ENCODE measurements around the gene CREG2.

Gene CREG2

GRCh38 chr2:101367508-101367907 is 19.8 kb downstream of the CREG2 start:
- TF ChIP-seq, protein P1, sequence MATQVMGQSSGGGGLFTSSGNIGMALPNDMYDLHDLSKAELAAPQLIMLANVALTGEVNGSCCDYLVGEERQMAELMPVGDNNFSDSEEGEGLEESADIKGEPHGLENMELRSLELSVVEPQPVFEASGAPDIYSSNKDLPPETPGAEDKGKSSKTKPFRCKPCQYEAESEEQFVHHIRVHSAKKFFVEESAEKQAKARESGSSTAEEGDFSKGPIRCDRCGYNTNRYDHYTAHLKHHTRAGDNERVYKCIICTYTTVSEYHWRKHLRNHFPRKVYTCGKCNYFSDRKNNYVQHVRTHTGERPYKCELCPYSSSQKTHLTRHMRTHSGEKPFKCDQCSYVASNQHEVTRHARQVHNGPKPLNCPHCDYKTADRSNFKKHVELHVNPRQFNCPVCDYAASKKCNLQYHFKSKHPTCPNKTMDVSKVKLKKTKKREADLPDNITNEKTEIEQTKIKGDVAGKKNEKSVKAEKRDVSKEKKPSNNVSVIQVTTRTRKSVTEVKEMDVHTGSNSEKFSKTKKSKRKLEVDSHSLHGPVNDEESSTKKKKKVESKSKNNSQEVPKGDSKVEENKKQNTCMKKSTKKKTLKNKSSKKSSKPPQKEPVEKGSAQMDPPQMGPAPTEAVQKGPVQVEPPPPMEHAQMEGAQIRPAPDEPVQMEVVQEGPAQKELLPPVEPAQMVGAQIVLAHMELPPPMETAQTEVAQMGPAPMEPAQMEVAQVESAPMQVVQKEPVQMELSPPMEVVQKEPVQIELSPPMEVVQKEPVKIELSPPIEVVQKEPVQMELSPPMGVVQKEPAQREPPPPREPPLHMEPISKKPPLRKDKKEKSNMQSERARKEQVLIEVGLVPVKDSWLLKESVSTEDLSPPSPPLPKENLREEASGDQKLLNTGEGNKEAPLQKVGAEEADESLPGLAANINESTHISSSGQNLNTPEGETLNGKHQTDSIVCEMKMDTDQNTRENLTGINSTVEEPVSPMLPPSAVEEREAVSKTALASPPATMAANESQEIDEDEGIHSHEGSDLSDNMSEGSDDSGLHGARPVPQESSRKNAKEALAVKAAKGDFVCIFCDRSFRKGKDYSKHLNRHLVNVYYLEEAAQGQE (IDR thresholded peaks at IDR 0.05; ENCODE audit: insufficient read depth in 1 of 2, low read depth in 2 of 2, low read length in 2 of 2): no peak
- TF ChIP-seq POLR2AphosphoS5 (IDR thresholded peaks at IDR 0.05; ENCODE audit: low read depth, low read length) (no peak), FOXP2 (optimal IDR thresholded peaks at IDR 0.05; ENCODE audit: borderline replicate concordance, extremely low read depth, extremely low read length, insufficient read depth) (no peak), TAF1 (IDR thresholded peaks at IDR 0.05; ENCODE audit: borderline replicate concordance, insufficient read depth, low read length) (no peak)

DNA sequence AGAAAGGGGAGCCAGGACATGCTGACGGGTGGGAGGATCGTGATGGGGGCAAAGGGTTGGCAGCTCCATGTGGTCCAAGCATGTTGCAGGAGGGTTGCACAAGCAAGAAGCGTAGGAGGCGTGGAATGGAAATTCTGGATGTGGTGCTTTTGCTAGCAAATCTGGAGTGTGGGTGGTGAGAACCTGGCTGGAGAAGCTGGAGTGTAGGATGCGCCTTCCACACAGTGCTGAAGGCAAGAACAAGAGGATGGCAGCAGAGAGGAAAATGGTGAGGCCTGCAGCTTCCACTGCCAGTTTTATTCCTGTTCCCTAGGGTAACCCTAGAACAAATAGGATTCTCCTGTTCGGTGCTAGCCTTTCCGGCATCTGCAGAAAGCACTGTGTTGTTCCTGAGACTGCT is 22.4 kb downstream of the CREG2 start:
- TF ChIP-seq TAF1 (IDR thresholded peaks at IDR 0.05; ENCODE audit: borderline replicate concordance, insufficient read depth, low read length) (no peak), POLR2AphosphoS5 (IDR thresholded peaks at IDR 0.05; ENCODE audit: low read depth, low read length) (no peak), SIN3A (IDR thresholded peaks at IDR 0.05; ENCODE audit: borderline replicate concordance, insufficient read depth, low read length) (no peak), FOXP2 (optimal IDR thresholded peaks at IDR 0.05; ENCODE audit: borderline replicate concordance, extremely low read depth, extremely low read length, insufficient read depth) (no peak)
- TF ChIP-seq, protein P1 (IDR thresholded peaks at IDR 0.05; ENCODE audit: insufficient read depth in 1 of 2, low read depth in 2 of 2, low read length in 2 of 2): no peak

DNA sequence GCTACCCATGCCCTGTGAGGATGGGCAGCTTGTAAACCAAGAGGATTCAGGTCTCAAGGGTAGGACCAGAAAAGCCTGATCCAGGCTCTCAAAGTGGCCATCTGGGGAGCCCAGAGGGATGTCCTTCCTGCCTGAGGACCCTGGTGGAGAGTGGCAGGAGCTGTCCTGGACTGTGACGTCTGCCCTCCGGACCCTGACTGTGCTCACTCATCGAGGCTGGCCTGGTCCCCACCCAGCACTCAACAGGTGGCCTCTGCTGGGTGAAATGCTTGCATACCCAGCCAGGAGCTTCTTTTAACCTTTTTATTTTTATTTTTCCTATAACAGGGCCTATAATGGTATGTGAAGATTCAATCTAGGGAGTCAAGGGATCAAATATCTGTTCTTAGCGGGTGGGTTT is 24.5 kb downstream of the CREG2 start:
- no peak for TF ChIP-seq FOXP2 (optimal IDR thresholded peaks at IDR 0.05; ENCODE audit: borderline replicate concordance, extremely low read depth, extremely low read length, insufficient read depth)
- no peak for TF ChIP-seq SIN3A (IDR thresholded peaks at IDR 0.05; ENCODE audit: borderline replicate concordance, insufficient read depth, low read length)

- TF ChIP-seq SIN3A (IDR thresholded peaks at IDR 0.05; ENCODE audit: borderline replicate concordance, insufficient read depth, low read length) (no peak), FOXP2 (optimal IDR thresholded peaks at IDR 0.05; ENCODE audit: borderline replicate concordance, extremely low read depth, extremely low read length, insufficient read depth) (no peak), POLR2AphosphoS5 (IDR thresholded peaks at IDR 0.05; ENCODE audit: low read depth, low read length) (no peak), TAF1 (IDR thresholded peaks at IDR 0.05; ENCODE audit: borderline replicate concordance, insufficient read depth, low read length) (no peak)
- TF ChIP-seq, protein P1 (IDR thresholded peaks at IDR 0.05; ENCODE audit: insufficient read depth in 1 of 2, low read depth in 2 of 2, low read length in 2 of 2): no peak
Observed at GRCh38 chr2:101362316-101362715, 25.0 kb downstream of the CREG2 start.

DNA sequence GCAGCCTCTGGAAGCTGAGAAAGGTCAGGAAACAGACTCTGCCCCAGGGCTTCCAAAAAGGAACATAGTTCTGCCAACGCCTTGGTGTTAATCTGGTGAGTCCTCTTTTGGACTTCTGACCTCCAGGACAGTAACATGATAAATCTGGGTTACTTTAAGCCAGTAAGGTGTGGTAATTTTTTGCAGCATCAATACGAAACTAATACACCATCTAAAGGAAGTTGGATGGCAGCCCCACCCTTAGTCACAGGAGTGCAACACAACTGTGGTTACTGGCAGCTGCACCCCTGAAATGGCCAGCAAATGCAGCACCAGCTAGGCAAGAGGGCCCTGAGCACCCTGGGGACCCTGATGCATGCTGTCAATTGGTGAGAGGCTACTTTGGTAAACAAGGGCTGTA is 25.8 kb downstream of the CREG2 start:
- TF ChIP-seq, protein P1 (IDR thresholded peaks at IDR 0.05; ENCODE audit: insufficient read depth in 1 of 2, low read depth in 2 of 2, low read length in 2 of 2): no peak
- no peak for TF ChIP-seq SIN3A (IDR thresholded peaks at IDR 0.05; ENCODE audit: borderline replicate concordance, insufficient read depth, low read length)
- TF ChIP-seq POLR2AphosphoS5 (IDR thresholded peaks at IDR 0.05; ENCODE audit: low read depth, low read length): no peak
- no peak for TF ChIP-seq FOXP2 (optimal IDR thresholded peaks at IDR 0.05; ENCODE audit: borderline replicate concordance, extremely low read depth, extremely low read length, insufficient read depth)
- TF ChIP-seq TAF1 (IDR thresholded peaks at IDR 0.05; ENCODE audit: borderline replicate concordance, insufficient read depth, low read length): no peak
